Measurements from ENCODE around the gene ADGRF1.

The ADGRF1 gene

GRCh38 chr6:46956409-46956808, 85.7 kb downstream of the ADGRF1 start:
- no peak for DNase-seq (ENCODE audit: low read depth in 1 of 2, low spot score in 1 of 2)
- no peak overlapping the region for H3K27ac ChIP-seq (replicated peaks)
- H3K4me3 ChIP-seq (replicated peaks; ENCODE audit: insufficient read depth, low read length), result no peak overlapping the region
- no peaks in the 10 kb centered on the region for H3K27me3 ChIP-seq (ENCODE audit: insufficient read depth, poor library complexity, severe bottlenecking)
- TF ChIP-seq GABPA (IDR thresholded peaks at IDR 0.05; ENCODE audit: low read depth), result no peak
- TF ChIP-seq CTCF (IDR thresholded peaks at IDR 0.05; ENCODE audit: insufficient read depth, low read length), result no peak
- TF ChIP-seq SPI1 (IDR thresholded peaks at IDR 0.05; ENCODE audit: borderline replicate concordance, low read depth), result no peak
- no peak for TF ChIP-seq POLR2AphosphoS5 (IDR thresholded peaks at IDR 0.05; ENCODE audit: low read depth)
- TF ChIP-seq REST (IDR thresholded peaks at IDR 0.05; ENCODE audit: insufficient replicate concordance, low read depth), result no peak

GRCh38 chr6:46954837-46955451, 87.2 kb downstream of the ADGRF1 start:
- H3K27me3 ChIP-seq (ENCODE audit: insufficient read depth, poor library complexity, severe bottlenecking), result no peaks in the 10 kb centered on the region
- H3K27ac ChIP-seq (replicated peaks), result no peak overlapping the region
- no peak for TF ChIP-seq POLR2AphosphoS5 (IDR thresholded peaks at IDR 0.05; ENCODE audit: low read depth)
- TF ChIP-seq SPI1 (IDR thresholded peaks at IDR 0.05; ENCODE audit: borderline replicate concordance, low read depth), result no peak
- TF ChIP-seq REST (IDR thresholded peaks at IDR 0.05; ENCODE audit: insufficient replicate concordance, low read depth), result no peak
- TF ChIP-seq CTCF (IDR thresholded peaks at IDR 0.05; ENCODE audit: insufficient read depth, low read length), result no peak
- TF ChIP-seq GABPA (IDR thresholded peaks at IDR 0.05; ENCODE audit: low read depth), result no peak
- no peak overlapping the region for H3K4me3 ChIP-seq (replicated peaks; ENCODE audit: insufficient read depth, low read length)
- no peak for DNase-seq (ENCODE audit: low read depth in 1 of 2, low spot score in 1 of 2)

GRCh38 chr6:46953921-46954320, 88.2 kb downstream of the ADGRF1 start:
- no peak for DNase-seq (ENCODE audit: low read depth in 1 of 2, low spot score in 1 of 2)
- Histone ChIP-seq H3K27ac (replicated peaks) (no peak overlapping the region), H3K27me3 (ENCODE audit: insufficient read depth, poor library complexity, severe bottlenecking) (no peaks in the 10 kb centered on the region), H3K4me3 (replicated peaks; ENCODE audit: insufficient read depth, low read length) (no peak overlapping the region)
- no peak for TF ChIP-seq CTCF (IDR thresholded peaks at IDR 0.05; ENCODE audit: insufficient read depth, low read length)
- TF ChIP-seq SPI1 (IDR thresholded peaks at IDR 0.05; ENCODE audit: borderline replicate concordance, low read depth), result no peak
- TF ChIP-seq POLR2AphosphoS5 (IDR thresholded peaks at IDR 0.05; ENCODE audit: low read depth), result no peak
- no peak for TF ChIP-seq REST (IDR thresholded peaks at IDR 0.05; ENCODE audit: insufficient replicate concordance, low read depth)
- TF ChIP-seq GABPA (IDR thresholded peaks at IDR 0.05; ENCODE audit: low read depth), result no peak

Data from HL-60 (cell line).